HG03135 (cell line): ENCODE data around the gene ABCE1.

Source experiments
- ATAC-seq: cut with Tn5 transposase; IDR thresholded peaks from one replicate; pipeline ENCODE4 v1.9.1; 2021; ENCODE audit warnings: mild to moderate bottlenecking, moderate library complexity; ENCODE audit not compliant: unreplicated experiment

The ABCE1 gene

DNA sequence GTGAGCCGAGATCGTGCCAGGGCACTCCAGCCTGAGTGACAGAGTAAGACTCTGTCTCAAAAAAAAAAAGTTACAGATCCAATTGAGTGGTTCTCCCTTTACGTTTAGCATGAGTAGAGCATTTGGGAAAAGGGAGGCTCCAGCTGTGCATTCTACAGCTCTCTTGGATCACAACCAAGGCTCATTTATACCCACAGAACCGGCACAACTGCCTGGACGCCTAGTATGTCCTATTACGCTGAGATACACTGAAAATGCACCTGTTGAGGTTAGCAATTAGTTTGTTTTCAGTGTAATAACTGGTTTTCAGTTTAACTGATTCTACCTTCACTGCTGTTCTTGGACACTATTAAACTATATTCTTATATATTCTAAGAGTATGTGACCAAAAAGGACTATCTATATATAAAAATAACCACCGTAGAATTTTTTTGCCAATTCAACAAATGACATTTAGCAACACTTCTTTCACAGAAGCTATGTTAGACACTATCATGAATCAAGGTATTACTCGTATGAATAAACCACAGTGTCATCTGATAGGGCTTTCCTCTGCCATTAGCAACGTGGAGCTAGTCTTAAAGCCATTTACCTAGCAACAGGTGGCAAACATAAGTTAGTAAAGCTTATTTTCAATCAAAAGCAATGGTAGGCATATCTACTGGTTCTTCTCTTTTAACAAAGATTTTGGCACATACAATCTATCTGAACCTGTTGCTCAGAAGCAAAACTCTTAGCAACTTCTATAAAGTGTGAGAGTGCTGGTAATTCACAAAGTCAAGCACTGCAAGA lies 78.7 kb downstream of the ABCE1 start:
- ATAC-seq = no peak

GRCh38 chr4:145177511-145177905 lies 79.4 kb downstream of the ABCE1 start:
- no peak for ATAC-seq

DNA sequence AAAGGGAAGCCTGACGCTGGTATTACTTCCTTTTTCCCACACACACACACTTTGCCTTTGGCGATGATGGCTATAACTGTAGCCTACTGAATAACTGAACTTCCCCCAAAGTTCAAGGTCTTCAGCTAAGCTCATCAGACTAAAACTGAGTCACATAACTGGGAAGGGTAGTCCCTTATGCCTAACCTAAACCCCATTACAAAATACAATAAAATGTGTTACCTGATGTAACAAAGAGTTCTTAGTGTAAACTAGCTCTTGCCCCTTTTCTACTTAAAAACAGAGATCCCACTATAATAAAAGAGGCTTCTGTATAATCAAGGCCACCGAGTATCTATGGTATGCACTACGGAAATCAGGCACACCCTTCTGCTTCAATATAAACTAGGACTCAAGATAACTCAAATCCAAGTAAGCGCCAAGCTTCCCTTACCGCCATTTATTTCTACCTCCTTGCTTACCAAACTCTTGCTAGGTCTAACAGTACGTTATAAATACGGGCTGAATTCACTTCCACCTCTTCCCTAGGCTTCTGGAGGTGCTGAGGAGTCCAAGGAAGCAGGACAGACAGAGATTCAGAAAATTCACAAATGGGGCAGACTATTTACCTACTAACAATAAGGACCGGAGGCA lies 79.9 kb downstream of the ABCE1 start:
- no peak for ATAC-seq

- ATAC-seq = no peak
These were observed 80.7 kb downstream of the ABCE1 start for GRCh38 chr4:145178740-145179280.
